NOMO-1 (cell line): ENCODE data around the gene TRAPPC14.
A peak's percentile ranks its signal among the peaks of the same experiment; 100 is the strongest.
"Not testable (repeated sequence)": the region's sequence is repeated elsewhere in the genome, so short reads cannot be mapped to it uniquely, and the experiment has no call there.

Experiments
- DNase-seq, 2 experiments: peaks; one replicate each; lab custom pipeline; 2025; ENCODE audit not compliant: unreplicated experiment in 2 of 2; lab: John Stamatoyannopoulos, UW

The TRAPPC14 gene

DNA sequence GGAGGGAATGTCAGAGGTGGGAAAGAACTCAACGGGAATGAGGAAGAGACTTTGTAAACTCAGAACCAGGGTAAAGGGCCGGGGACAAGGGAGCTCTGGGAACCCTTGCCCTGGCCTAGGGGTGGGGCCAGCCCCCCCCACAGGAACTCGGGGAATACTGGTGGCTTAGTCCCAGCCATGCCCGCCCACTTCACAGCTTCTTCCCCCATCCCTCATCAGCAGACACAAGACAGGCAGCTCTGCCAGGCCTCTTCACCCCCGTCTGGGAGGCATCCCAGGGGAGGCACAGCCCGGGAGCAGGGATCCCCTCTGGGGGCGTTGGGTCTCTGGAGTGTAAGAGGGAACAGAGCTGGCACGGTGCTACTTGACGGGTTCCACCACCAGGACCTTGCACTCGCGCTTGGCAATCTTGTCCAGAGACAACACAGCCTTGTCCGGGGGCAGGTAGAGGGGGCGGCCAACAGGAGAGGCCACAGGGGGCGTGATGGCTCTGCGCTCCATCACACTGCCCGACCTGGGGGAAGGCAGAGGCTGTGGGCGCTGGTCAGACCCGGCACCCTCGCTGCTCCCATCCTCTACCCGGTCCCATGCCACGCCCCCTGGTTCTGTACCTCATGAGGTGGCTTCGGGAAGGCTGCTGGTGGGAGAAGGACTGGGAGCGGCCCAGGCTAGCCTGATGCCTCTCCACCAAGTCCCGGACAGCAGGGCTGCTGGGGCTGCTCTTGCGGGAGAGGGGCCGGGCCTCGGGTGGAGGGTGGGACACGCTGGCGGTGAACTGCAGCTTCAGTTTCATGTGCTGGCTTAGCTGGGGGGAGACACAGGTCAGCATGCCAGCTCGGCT, 3.7 kb downstream of the TRAPPC14 start:
- DNase-seq, result no peak

DNA sequence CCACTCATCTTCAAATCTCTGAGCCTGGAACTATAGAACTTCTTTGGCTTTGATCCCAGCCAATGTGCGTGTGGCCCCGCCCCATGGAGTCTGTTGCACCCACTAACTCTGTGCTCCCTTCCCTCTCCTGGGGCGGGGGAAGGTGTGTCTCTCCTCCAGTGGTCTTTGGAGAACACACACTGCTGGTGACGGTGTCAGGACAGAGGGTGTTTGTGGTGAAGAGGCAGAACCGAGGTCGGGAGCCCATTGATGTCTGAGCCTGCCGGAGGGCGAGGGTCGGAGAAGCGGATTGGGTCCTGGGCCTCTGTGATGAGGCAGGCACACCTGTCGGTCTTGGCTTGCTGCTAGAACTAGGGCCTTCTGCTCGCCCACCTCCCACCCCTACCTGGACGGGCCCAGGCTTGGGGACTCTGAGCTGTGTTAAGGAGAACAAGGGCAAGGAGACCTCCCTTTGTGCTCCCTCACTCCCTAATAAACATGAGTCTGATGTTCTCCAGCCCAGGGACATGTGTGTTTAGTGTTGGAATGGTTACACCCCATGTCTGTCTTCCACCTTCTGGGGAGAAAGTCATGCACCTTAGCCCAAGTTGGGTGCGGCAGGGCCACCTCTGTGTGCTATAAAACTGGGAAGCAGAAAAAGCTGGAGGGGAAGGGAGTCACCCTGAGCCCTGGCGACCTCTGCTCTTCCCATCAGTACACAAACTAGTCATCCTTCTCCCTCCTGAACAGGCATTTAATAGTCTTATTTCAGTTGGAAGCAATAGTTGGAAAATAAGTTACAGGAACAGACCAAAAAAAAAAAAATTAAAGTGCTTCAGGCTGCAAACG, 4.6 kb downstream of the TRAPPC14 start:
- DNase-seq, result no peak

DNA sequence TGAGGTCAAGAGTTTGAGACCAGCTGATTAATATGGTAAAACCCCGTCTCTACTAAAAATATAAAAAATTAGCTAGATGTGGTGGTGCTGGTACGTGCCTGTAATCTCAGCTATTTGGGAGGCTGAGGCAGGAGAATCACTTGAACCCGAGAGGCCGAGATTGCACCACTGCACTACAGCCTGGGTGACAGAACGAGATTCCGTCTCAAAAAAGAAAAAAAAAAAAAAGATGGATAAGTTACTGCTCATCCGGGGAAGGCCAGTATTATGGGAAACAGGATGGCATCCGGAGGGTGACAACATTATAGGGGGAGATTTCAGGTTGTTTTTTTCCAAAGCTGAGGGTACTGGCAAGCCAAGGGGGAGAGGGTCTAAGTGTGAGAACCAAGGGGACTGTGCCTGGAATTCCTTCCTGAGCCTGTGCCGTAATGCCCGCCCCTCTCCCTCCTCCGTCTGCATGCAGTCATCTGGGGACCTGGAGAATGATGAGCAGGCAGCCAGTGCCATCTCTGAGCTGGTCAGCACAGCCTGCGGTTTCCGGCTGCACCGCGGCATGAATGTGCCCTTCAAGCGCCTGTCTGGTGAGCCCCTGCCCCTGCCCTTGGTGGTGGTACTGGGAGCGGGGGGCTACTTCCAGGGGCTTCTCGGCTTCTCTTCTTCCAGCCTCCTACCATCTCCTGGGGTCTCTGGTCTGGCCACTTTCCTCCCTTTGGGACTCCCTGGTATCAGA, 5.4 kb downstream of the TRAPPC14 start:
- no peak for DNase-seq

GRCh38 chr7:100152404-100152803, 6.1 kb downstream of the TRAPPC14 start:
- DNase-seq, result peak; percentile 88 to 97

DNA sequence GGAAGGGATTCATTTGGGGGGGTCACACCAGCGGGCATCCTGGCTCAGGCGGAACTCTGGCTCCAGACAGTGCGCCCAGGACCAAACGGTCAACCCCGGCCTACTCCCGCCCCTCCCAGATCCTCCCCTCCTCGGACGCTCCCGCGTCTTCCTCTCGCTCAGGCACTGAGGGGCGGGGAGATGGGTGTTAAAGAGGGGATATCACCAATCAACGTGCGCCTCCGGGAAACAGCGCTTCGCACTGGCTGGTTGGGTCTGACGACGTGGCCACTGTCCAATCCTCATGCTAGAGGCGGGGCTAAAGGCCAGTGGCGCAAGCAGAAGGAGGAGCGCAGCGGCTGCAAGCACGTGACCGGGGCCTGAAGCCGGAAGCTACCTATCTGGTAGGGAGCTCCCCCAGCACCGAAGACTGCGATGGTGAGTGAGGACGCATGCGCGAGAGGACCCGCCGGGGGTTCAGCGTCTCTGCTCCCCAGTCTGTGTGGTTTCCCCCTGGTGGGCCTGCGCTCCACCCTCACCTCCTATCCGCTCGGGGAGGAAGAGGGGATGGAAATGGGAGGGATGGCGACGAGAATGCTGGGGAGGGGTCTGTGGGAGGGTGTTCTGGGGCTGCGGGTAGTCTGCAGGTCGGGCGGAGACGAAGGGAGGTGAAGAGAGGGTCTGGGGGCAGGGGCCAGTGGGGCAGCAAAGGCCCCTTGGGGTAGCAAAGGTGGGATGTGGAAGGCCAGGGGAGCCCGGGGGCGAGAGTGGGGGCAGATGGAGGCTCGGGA, 9.8 kb downstream of the TRAPPC14 start, which contains the start of gene LAMTOR4:
TSS of gene LAMTOR4 (plus strand) at position 360 of the 770 bp plus-strand sequence. CDS start at position 415, 55 bp downstream.
- DNase-seq, result peak; percentile 100

DNA sequence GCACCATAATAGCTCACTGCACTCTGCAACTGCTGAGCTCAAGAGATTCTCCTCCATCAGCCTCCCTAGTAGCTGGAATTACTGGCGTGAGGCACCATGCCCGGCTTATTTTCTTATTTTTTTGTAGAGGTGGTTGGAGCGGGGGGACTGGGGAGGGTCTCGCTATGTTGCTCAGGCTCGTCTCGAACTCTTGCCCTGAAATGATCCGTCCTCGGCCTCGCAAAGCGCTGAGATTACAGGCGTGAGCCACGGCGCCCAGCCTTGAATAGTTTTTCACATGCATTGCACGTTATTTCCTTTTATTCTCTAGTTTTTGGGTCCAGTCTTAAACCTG, 10.3 kb downstream of the TRAPPC14 start:
- DNase-seq, result no peak

- DNase-seq, result no peak
Observed at GRCh38 chr7:100147278-100147677, 11.2 kb downstream of the TRAPPC14 start.

DNA sequence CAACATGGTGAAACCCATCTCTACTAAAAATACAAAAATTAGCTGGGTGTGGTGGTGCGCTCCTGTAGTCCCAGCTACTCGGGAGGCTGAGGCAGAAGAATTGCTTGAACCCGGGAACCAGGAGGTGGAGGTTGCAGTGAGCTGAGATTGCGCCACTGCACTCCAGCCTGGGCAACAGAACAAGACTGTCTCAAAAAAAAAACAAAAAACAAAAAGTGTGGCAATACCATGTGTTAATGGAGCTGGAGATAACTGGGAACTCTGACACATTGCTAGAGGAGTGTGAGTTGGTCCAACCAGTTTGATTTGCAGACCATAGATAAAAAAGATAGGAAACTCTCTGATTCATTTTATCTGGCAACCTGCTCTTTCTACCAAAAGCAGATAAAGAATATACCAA, 12.2 kb downstream of the TRAPPC14 start:
- peak in 1 of 2 experiments; percentile 37 for DNase-seq

DNA sequence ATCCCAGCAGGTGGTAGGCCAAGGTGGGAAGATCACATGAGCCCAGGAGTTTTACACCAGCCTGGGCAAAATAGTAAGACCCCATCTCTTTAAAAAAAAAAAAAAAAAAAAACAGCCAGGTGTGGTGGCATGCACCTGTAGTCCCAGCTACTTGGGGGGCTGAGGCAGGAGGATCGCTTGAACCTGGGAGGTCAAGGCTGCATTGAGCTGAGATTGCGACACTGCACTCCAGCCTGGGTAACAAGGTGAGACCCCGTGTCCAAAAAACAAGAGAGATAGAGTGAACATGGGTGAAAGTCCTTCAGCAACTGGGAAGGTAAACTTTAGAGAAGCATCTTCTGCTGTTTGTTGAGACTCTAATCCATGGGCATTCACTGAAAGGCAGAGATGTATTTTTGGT, 16.1 kb downstream of the TRAPPC14 start:
- DNase-seq, result no peak

DNA sequence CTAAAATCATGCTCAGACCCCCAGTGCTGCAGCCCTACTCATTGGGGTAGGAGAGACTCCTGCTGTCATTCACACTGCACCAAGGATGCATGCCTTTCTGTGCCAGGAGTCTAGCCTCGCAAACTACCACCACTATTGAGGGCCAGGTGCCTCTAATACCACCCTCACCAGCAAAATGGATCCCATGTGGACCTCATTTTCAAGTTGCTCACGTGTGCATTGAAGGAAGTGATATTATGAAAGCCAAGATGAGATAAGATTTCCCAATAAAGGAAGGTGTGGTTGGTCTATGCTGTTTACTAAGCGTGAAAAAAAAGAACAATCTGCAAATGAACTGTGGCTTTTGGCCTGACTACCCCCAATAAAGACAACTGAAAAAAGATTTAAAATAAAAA, 17.0 kb downstream of the TRAPPC14 start:
- peak; percentile 90 to 91 for DNase-seq

DNA sequence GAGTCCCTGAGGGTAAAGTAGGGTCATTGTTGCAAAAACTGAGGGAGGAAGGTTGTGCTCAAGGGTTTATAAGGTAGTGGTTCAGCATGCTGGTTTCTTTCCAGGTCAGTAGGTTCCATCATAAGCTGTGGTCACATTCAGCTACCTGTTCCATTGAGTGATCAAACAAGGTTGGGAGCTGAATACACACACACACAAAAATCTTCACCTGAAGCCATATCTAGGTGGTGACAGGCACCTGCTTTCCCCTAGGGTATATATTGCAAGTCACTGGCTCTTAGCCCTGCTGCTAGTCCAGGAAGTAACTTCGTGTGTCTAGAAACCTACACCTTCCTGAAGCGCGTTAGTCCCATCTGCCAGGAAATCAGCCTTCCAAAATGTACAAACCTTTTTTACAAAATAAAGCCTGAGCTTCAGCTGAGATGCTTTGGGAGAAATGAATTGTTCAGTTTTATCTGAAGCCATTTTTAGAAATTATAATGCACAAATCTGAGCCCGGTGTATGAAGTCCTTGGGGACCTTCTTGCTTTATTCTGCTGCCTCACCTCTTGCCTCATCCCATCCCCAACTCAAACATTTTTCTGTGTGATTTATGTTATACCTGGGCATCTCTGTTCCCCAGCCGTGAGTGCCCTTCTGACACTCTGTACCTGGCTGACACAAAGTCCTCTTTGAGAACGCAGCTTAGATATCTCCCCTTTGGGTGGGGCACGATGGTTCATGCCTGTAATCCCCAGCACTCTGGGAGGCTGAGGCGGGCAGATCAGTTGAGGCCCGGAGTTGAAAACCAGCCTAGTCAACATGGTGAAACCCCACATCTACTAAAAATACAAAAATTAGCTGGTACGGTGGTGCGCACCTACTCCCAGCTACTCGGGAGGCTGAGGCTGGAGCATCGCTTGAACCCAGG, 20.4 kb downstream of the TRAPPC14 start:
- no peak for DNase-seq

DNA sequence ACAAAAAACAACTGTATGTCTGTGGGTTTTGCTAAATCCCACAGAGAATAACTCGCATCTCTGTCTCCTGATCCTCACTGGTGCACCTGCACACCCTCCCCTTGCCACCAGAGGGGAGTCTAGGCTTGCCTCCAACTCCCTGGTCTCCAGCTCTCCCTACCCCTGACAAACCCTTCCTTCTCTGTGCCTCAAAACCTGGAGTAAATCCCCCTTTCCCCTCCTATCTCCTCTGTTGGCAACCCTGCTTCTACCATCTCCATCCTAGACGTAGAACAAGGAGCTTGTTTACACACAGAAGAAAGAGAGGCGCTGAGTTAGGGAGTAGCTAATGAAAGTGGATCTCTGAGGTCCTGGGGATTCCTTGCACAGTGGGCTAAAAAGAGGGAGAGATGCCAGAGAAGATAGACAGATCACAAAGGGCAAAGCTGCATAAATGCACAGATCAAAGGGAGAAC, 25.8 kb downstream of the TRAPPC14 start:
- peak; percentile 65 to 75 for DNase-seq

DNA sequence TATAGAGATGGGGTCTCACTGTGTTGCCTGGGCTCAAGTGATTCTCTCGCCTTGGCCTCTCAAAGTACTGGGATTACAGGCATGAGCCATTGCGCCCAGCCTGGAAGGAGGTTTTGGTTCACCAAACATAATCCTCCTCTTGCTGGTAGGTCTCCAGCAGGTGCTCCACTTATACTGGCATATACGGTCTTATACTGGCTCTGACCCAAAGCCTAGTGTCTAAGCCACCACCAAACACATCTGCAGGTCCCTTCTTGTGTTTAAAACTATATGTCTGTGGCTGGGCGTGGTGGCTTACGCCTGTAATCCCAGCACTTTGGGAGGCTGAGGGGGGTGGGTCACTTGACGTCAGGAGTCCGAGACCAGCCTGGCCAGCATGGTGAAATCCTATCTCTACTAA, 26.4 kb downstream of the TRAPPC14 start:
- DNase-seq, result no peak

- peak; percentile 74 to 77 for DNase-seq
Observed at GRCh38 chr7:100130608-100131453, 27.7 kb downstream of the TRAPPC14 start.

- DNase-seq, result not testable (repeated sequence)
Observed at GRCh38 chr7:100130220-100130607, 28.3 kb downstream of the TRAPPC14 start.

GRCh38 chr7:100128637-100128963, 29.9 kb downstream of the TRAPPC14 start:
- no peak for DNase-seq

- DNase-seq, result peak; percentile 11 to 40
Observed at GRCh38 chr7:100127866-100128636, 30.5 kb downstream of the TRAPPC14 start.
